HG02943 (cell line): ENCODE measurements around the gene ZNF318.
"Not testable (repeated sequence)": the region's sequence is repeated elsewhere in the genome, so short reads cannot be mapped to it uniquely, and the experiment has no call there.

Source experiments
- ATAC-seq: cut with Tn5 transposase; IDR thresholded peaks from one replicate; pipeline ENCODE4 v1.9.1; 2021; ENCODE audit warnings: mild to moderate bottlenecking, low read depth, moderate library complexity; ENCODE audit not compliant: unreplicated experiment

The ZNF318 gene

GRCh38 chr6:43347021-43347420 lies 22.4 kb downstream of the ZNF318 start:
- ATAC-seq = no peak

DNA sequence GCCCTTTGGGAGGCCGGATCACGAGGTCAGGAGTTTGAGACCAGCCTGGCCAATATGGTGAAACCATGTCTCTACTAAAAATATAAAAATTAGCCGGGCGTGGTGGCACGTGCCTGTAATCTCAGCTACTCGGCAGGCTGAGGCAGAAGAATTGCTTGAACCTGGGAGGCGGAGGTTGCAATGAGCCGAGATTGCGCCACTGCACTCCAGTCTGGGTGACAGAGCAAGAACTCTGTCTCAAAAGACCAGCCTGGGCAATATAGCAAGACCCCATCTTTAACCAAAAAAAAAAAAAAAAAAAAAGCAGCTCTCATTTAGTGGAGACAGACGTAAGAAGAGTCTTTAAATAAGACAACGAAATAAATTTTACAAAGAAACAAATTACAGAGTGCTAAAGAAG lies 23.2 kb downstream of the ZNF318 start:
- ATAC-seq = not testable (repeated sequence)

- peak; percentile 54 for ATAC-seq
Observed at GRCh38 chr6:43339168-43339567, 30.3 kb downstream of the ZNF318 start.

DNA sequence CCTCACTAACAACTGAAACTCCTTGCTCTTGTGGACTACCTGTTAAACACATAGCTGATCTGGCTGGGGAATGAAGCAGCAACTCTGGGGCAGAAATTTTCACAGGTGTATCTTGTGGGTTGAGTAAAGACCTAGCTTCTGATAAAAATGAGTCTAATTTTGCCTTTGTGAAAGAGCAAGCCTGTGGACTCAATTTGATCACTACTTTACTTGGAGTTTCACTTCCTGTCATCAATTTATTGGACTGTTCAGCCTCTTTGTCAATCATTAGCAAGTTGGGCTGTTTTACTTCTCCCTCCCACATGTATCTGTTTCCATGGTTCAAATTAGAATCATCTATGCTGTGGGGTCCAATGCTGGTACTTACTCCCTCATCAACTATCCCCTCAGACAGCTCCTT lies 31.2 kb downstream of the ZNF318 start:
- ATAC-seq = peak; percentile 54

DNA sequence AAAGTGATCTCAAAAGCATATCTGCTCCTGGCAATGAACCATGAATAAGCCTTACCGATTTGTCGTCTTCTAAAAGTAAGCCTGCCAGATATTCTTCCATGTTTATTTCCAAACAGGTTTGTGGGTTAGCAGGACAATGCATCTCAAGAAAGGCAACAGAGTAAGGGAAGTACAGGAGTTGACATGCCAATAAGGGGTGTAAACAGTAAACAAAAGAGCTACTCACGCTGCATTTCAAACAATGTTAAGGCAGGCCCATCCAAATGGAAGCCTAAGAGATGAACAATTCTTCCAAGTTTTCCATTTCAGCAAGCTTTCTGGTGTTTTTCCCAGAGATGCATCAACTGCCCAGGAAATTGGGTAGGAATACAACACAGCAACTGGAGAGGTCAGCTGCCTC lies 33.1 kb downstream of the ZNF318 start:
- no peak for ATAC-seq

- no peak for ATAC-seq
Observed at GRCh38 chr6:43335469-43335868, 34.0 kb downstream of the ZNF318 start.

DNA sequence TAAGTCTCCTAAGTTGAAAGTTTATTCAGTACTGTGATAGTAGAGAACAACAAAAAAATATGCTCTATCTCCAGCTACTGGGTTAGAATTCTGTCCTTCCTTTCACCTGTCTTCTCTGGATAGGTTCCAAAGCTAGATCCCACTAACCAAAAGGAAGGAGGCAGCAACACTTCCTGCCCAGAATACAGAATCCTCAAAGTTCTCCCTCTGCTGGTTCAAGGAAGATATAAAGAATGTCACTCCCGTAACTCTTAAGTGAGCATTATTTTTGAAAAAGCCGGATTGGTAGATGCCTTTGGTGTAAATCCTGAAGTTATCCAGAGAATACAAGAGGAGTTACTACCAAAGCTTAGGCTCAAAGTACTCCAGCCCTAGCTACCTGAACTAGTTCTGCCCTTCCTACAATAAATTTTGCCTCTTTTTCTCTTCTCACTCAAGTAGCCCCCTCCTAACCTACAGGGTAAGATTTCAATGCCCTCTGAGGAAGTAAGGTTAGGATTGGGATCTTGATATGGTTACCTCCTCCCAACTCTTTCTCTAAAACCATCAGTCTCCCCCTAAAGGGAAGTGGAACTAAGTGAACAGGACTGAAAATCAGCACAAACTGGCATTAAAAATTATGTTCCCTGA lies 34.9 kb downstream of the ZNF318 start:
- no peak for ATAC-seq

DNA sequence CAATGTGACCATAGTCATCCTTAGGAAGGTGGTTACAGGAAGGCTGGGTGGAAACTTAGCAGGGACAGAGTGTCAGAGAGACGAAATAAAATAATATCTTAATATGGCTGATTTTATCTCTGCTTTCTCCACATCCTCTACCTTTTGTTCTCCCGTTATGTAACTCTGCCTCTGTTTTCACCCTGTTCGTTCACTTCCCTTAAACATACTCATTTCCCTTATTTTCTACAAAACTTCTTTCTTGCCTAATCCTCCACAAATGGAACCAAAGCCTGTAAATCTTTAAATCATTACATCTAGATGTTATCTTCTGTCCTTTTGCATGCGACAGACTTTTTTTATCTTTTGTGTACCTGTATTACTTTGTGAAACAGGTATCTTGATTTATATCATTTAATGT lies 37.6 kb downstream of the ZNF318 start:
- ATAC-seq = no peak

DNA sequence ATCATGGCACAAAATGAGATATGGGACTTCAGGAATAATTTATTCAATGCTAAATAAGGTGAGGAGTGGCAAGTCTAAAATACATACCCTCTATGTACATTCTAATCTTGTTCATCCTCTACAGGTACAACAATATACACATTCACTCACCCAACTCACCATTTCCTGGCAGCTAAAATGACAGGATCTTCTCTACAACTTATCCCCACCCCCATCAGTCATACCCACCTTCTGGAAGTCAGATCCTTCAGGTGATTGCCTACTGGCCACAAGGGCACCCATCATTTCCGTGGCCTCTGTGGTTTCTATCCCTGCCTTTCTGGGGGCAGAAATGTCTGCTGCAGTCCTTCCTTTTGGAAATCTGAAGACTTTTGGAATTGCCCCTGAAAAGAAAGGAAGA lies 38.0 kb downstream of the ZNF318 start:
- ATAC-seq = no peak

DNA sequence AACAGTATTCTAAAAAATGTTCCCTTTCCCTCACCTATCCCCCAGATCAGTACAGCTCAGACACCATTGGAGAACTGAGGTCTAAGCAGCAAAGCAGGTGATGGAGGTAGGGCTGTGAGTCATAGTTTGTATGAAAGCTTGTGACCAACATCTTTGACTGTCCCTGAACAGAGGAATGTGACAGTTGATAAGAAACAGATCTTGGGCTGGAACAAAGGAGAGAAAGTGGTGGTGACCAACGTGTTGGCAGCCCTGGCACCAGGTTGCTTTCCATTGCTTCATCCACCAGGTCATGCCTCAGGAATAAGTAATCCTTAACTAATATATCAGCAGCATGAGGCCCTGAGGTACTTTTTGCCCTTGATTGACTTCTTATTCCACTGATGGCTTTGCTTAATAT lies 40.9 kb downstream of the ZNF318 start:
- ATAC-seq = no peak

GRCh38 chr6:43325876-43326275 lies 43.6 kb downstream of the ZNF318 start:
- ATAC-seq = no peak

DNA sequence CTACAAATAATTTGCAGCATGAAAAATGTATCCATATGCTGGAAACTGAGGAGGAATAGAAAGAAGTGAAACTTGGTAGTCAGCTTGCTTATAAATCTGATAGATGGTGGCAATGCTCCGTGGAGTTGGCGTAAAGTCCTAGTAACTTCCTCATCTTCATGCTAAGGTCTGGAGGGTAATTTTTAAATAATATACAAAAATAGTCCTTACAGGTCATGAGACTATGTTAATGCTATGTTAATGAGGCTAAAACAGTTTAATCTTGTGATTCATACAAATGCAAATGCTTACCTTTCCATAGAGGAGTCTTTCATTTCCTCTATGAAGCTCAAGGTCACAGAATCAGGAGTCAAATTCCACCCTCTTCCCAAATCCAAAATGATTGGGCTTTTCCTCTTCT lies 51.4 kb downstream of the ZNF318 start:
- no peak for ATAC-seq

DNA sequence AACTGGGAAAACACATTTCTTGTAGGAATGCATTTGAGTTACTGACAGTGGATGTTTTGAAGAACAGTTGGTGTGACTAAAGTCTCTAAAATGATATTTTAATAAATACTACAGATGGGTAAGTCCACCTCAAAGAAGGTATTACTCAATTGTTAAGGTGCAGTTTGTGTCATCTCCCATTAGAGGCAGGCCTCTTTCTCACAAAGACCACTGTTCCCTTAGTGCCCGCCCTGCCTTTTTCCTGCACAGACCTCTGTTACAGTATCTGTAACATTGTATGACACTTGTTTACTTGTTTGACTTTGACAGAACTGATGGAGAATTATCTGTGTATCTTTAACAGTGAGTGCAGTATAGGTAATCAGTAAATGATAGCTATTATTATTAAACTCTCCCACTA lies 55.6 kb downstream of the ZNF318 start:
- no peak for ATAC-seq

- ATAC-seq = no peak
Observed at GRCh38 chr6:43311666-43312065, 57.8 kb downstream of the ZNF318 start.

DNA sequence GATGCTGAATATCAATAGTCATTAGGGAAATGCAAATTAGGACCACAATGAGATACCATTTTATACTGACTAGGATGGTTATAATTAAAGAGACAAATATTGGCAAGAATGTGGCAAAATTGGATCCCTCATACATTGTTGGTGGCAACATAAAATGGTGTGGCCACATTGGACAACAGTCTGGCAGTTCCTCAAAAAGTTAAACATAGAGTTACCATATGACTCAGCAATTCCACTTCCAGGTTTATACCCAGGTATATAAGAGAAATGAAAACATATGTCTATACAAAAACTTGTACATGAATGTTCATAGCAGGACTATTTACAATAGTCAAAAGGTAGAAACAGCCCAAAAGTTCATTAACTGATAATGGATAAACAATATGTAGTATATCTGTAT lies 58.8 kb downstream of the ZNF318 start:
- ATAC-seq = no peak

DNA sequence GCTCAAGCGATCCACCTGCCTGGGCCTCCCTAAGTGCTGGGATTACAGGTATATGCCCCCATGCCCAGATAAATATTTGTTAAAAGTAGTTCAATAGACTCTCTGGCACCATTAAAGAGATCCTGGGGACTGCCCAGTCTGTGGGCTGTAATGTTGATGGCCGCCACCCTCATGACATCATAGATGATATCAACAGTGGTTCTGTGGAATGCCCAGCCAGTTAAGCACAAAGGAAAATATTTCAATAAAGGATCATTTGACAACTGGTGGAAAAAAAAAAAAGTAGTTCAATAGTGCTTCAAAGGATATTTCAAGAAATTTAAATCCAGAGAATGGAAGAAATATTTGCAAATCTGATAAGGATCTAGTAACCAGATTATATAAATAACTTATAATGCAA lies 59.3 kb downstream of the ZNF318 start:
- ATAC-seq = no peak

GRCh38 chr6:43308990-43309477 lies 60.4 kb downstream of the ZNF318 start:
- ATAC-seq = no peak

GRCh38 chr6:43308101-43308989 lies 61.1 kb downstream of the ZNF318 start, which contains the start of gene CRIP3:
TSS of gene CRIP3 (minus strand) at chr6:43308826. CDS start at chr6:43308792, 34 bp downstream.
- no peak for ATAC-seq

DNA sequence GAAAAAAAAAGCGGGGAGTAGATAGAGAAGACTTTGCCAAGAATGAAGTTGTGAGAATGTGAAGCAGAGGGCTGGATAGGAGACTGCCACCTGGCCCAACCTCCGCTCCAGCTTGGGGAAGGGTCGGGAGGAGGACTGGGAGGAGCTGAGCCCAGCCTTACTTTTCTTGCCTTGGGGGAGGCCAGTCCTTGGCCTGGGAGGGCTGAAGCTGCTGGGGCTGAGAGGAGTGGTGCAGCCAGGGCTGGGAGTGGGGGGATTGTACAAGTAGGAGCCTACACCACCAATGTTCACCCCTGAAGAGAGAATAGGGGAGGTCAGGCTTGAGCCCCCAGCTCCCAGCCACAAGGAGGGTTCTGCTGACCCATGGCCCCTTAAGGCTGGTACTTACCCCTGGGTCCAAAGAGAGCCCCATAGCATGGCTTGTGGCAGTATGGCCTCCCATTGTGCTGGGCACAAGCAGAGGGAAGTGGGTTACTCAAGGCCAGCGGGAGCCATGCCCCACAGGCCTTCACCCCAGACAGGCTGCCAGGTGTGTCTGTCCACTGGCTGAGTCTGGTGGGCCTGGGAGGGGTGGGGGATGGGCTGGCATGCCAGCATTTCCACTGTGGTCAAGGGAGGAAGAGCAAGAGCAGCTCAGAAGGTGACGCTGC lies 61.9 kb downstream of the ZNF318 start:
- ATAC-seq = no peak

DNA sequence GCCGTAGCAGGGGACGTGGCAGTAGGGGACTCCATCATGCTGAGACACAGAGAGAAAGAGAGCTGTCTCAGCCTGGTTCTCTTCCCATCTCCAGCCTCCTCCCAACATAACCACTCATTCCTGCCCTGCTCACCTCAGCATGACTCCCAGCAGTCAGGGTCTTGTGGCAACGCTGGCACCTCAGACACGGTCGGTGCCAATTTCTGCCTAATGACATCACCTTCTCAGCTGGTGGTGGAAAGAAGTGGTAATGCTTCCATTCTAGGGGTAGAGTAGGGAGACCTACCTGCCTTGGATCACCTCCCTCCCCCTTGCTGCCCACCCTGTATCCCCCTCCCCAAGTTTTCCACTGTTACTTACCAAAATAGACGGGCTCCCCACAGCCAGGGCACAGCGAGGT lies 63.4 kb downstream of the ZNF318 start:
- no peak for ATAC-seq

DNA sequence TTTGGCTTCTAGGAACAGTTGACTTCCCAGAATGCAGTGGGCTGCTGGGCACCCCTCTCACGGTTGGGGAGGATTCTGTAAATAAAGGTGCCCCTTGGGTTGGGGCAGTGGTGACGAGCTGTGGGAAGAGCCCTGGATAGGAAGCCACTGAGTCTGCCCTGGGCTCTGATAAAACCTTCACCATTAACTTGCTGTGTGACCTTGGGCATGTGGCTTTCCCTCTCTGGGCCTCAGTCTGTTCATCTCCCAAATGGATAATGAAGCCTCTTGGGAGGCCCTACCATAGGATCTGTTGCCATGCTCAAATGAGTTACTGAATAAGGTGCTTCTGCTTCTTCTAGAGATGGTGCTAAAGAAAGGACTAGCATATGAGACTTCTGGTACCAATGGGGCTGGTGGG lies 64.6 kb downstream of the ZNF318 start:
- no peak for ATAC-seq
